GM19372 (cell line): ENCODE results near the gene ZFC3H1.

Experiments used
- ATAC-seq: cut with Tn5 transposase; IDR thresholded peaks from one replicate; pipeline ENCODE4 v1.9.1; 2021; ENCODE audit warnings: mild to moderate bottlenecking, low read depth, moderate library complexity; ENCODE audit not compliant: unreplicated experiment

ZFC3H1 gene

GRCh38 chr12:71682466-71682865 is 18.8 kb upstream of the ZFC3H1 start:
- ATAC-seq, result no peak

DNA sequence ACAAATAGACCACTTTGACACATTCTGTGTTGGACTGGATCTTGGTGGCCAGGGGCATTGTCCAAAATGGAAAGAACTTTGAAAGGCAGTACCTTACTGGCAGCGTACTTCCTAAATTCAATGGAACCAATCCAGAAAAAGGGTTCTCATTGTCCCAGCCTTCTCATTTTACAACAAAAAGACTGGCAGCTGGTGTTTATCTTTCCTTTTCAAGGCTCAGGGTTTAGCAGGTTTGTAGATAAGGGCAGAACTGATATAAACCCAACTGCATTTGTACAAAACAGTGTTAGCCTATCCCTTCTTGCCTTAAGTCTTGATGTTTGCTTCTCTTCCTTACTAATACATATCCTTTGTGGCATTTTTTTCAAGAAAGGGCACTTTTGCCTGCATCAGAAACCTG is 8.2 kb upstream of the ZFC3H1 start:
- no peak for ATAC-seq

DNA sequence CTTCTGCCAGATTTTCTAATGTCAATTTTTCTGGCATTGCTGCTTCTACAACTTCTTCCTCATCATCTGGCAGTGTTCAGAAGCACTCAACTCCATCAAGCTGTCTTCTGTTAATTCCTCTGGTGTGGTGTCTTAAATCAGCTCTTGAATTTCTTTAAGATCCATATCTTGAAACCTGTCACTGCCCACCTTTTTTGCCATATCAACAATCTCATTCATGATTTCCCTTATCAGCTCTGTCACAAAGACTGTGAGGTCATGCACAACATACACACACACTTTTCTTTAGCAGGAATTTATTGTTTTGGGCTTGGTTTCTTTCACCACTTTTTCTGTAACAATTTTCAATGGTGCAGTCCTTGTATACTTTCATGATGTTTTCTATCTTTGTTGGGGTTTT is 7.7 kb upstream of the ZFC3H1 start:
- ATAC-seq, result no peak

DNA sequence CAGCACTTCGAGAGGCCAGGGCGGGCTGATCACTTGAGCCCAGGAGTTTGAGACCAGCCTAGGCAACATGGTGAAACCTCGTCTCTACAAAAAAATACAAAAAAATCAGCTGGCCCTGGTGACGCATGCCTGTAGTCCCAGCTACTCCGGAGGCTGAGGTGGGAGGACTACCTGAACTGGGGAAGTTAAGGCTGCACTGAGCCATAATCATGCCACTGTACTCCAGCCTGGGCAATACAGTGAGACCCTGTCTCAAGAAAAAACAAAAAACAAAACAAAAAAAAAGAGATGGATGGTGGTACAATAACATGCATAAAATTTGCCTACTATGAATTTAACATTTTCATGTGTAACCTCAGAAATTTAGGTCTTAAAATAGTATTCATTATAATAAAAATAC is 2.6 kb upstream of the ZFC3H1 start:
- ATAC-seq, result no peak

DNA sequence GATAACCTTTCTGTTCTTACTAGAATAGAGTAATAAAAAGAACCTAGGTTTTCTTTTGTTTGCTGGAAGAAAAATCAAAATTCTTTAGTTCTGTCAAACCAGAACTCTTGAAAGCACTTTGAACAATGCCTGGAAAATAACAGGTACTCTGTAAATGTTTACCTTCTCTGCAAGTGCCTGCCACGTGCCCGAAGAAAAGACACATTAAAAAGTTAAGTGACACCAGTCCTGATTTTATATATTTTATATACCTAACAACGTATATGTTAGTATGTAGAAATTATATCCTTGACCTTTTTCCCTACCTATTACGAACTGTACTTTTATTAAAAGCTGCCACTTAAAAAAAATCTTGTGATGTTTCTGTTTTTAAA is 1.4 kb upstream of the ZFC3H1 start:
- ATAC-seq, result no peak

GRCh38 chr12:71664411-71665089 is 902 bp upstream of the ZFC3H1 start:
- ATAC-seq, result peak; percentile 15

DNA sequence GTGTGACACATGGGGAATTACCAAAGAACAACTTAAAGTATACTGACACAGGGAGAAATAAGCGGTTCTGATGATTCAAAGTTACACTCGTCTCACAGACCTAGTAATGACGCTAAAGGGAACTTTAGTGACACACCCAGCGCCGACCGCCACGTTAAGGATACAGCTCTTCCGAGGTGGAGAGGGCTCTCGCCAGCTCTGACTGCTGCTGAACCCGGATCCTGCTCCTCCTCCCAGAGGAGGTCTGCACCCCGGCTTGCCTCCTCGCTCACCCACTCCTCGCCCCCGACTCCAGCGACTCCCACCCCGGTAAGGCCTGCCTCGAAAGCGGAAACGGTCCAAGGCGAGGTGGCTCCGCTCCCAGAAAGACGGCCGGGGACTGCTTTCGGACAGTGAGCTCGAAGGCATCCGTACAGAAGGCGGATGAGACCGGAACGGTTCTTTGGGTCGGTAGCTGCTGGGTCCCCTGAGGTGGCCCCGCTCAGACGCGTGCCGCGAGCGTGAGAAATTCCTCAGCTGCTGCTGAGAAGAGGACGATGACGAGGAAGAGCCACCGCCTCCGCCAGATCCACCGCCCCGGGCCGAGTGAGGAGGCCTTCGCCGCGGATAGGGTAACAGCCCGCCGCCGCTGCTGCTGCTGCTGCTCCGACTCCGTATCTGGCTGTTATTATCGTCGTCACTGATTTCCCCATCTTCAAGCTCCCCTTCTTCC is 643 bp downstream of the ZFC3H1 start:
- ATAC-seq, result peak; percentile 15

DNA sequence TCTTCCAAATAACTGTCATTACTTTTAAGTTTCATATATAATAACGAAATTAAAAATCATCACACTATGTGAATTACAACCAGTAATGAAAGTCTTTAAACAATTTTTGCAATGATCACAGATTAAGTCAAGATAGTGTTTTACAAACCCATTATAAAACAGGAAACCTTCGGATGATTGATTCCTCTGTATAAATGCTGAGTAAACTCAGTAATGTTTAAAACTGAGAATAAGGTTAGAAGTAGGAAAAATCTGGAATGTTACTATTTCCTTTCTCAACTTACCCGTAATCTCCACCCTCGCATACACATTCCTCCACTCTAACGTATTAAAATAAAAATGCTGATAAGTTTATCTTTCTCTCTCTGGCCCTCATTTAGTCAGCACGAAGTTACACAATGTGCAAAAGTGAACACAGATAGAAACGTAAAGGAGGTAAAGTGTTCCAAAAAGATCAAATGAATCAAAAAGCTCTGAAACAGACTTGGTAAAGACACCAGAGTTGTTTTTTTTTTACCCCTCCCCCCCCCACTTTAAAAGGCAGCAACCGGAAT is 1.6 kb downstream of the ZFC3H1 start:
- no peak for ATAC-seq

DNA sequence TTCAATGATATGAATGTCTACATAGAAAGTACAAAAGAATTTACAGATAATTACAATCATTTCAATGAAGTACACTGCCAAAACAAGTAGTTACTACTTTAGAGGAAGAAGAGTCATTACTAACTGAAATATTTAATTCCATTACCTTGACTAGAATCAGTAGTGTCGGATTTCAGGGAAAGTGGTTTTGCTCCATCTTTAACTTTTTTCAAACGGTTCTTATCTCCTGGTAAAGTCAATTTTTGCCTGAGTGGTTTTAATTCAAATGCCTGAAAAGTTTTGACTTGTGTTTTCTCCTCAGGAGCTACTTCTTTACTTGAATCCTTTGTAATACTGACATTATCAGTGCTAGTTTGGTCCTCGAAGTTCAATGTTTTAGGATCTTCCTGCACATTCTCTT is 6.9 kb downstream of the ZFC3H1 start:
- no peak for ATAC-seq

DNA sequence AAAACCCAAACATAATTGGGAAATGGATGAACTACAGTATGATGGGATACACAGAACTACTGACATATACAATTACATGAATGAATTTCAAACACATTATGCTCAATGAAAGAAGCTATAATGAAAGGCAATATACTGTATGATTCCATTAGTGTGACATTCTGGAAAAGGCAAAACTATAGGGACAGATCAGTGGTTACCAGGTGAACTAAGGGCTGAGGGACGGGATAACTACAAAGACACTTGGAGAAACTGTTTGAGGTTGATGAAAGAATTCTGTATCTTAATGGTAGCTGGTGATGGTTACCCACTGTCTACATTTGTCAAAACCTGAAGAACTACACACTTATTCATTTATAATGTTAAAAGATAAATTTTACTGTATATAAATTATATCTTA is 7.7 kb downstream of the ZFC3H1 start:
- ATAC-seq, result no peak

- no peak for ATAC-seq
These were observed 8.2 kb downstream of the ZFC3H1 start for GRCh38 chr12:71655495-71655894.

GRCh38 chr12:71654200-71654599 is 9.4 kb downstream of the ZFC3H1 start:
- no peak for ATAC-seq

DNA sequence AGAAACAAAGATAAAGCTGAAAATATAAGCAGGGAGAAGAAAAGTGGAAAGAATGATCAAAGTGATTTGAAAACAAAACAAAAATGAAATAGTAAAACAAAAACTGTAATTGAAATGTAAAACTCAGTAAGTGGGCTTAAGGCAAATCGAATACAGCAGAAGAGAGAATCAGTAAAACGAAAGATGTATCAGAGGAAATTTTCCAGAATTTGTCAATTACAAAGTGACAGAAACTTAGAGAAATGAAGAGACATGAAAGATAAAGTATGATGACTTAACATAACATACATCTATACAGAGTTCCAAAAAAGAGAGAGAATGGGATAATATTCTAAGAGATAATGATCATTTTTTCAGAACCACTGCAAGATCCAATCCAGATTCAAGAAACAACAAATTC is 10.5 kb downstream of the ZFC3H1 start:
- no peak for ATAC-seq

GRCh38 chr12:71652656-71653055 is 11.0 kb downstream of the ZFC3H1 start:
- no peak for ATAC-seq

DNA sequence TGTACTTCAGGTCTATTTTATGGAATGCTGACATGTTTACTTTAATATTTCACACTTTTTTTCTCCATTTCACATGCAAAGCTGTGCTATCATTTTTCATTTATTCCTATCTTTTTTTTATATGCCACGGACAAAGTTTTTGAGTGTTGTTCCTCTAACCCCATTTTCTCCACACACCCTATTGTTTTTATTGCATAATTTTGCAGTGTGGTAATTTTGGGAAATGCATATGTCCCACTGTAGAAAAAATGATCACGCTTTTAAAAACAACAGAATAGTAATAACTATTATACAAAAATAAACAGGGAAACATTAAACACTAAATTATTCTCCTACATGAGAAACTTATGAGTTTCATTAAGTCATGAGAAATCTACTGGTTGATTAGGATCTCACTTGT is 14.2 kb downstream of the ZFC3H1 start:
- no peak for ATAC-seq

DNA sequence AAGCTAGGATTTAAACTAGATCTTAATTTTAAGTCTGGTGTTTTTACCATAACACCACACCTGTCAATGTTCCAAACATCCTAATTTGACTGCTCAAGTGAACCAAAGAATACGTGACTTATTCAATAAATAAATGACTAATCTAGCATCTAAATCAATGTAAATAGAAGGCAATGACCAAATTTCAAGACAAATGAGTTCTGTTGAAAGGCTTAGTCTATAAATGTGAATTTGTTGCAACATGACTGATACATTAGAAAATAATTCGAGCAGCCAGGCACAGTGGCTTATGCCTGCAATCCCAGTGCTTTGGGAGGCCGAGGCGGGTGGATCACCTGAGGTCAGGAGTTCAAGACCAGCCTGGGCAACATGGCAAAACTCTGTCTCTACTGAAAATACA is 15.1 kb downstream of the ZFC3H1 start:
- ATAC-seq, result no peak

- no peak for ATAC-seq
These were observed 17.1 kb downstream of the ZFC3H1 start for GRCh38 chr12:71646512-71646911.

DNA sequence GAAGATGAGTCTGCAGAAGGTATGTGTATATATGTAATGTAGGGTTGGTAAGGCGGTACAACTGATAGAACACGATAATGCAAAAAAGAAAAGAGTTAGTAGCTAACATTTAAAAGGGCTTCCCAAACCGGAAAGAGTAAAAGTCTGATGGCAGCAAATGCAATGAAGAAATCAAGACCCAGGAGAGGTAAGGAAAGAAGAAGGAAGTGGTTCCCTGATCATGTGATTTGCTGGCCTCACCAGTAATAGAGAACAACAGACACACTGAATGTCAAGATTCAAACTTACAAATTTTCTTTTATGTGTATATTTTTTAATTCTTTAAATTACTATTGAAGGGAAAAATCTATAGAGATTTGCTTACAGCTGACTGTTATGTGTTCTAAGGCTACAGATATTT is 18.4 kb downstream of the ZFC3H1 start:
- no peak for ATAC-seq

DNA sequence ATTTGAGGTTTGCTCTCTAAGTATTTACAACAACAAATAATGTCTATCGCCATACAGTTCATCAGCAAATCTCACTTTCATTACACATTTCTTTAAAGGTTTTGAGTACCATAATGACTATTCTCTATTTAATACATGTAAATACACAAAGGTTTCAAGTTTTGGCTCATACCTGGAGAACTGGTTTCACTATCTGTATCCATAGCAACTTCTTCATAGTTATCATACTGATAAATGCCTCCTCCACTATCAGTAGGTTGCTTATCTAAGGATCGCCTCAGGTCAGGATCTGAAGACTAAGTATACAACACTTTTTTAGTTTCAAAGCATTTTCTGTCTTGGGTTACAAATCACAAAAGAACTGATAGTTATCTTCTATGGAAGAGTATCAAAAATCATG is 21.4 kb downstream of the ZFC3H1 start:
- ATAC-seq, result no peak

DNA sequence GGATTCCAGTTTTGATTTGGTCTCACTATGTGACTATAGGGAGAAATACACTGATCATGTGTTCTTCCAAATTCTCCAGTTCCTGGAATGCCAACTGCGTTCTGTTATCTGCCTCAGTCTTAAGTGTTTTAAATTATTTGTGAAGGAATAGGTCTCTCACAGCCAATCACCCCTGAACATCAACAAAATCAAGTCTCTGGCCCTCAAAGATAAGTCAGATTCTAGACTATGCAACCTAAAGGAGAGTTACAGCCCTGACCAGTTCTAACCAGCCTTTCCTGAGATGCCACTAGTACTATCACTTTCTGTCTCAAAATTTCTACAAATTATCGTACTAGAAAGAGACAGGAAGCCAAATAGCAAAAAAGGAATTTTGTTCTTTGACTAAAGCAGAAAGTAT is 22.3 kb downstream of the ZFC3H1 start:
- ATAC-seq, result no peak

- ATAC-seq, result no peak
These were observed 23.3 kb downstream of the ZFC3H1 start for GRCh38 chr12:71640316-71640715.

- ATAC-seq, result no peak
These were observed 24.3 kb downstream of the ZFC3H1 start for GRCh38 chr12:71639341-71639760.
